Measurements from ENCODE around the gene CTCFL.
"Not testable (repeated sequence)": the region's sequence is repeated elsewhere in the genome, so short reads cannot be mapped to it uniquely, and the experiment has no call there.

CTCFL gene

GRCh38 chr20:57536771-57537724 is 12.1 kb upstream of the CTCFL start:
- no peak for DNase-seq (ENCODE audit: low read depth in 1 of 2, low spot score in 1 of 2)

- no peak for DNase-seq (ENCODE audit: low read depth in 1 of 2, low spot score in 1 of 2)
Observed at GRCh38 chr20:57536120-57536708, 11.3 kb upstream of the CTCFL start.

- DNase-seq (ENCODE audit: low read depth in 1 of 2, low spot score in 1 of 2): no peak
Observed at GRCh38 chr20:57535297-57535696, 10.4 kb upstream of the CTCFL start.

- DNase-seq (ENCODE audit: low read depth in 1 of 2, low spot score in 1 of 2): no peak
Observed at GRCh38 chr20:57532104-57532503, 7.2 kb upstream of the CTCFL start.

GRCh38 chr20:57530327-57530981 is 5.5 kb upstream of the CTCFL start:
- no peak for DNase-seq (ENCODE audit: low read depth in 1 of 2, low spot score in 1 of 2)

GRCh38 chr20:57529810-57530209 is 4.9 kb upstream of the CTCFL start:
- DNase-seq (ENCODE audit: low read depth in 1 of 2, low spot score in 1 of 2): no peak

- no peak for DNase-seq (ENCODE audit: low read depth in 1 of 2, low spot score in 1 of 2)
Observed at GRCh38 chr20:57529160-57529585, 4.2 kb upstream of the CTCFL start.

GRCh38 chr20:57528148-57528547 is 3.2 kb upstream of the CTCFL start:
- no peak for DNase-seq (ENCODE audit: low read depth in 1 of 2, low spot score in 1 of 2)

- no peak for DNase-seq (ENCODE audit: low read depth in 1 of 2, low spot score in 1 of 2)
Observed at GRCh38 chr20:57527728-57528127, 2.8 kb upstream of the CTCFL start.

GRCh38 chr20:57526885-57527460 is 2.0 kb upstream of the CTCFL start:
- DNase-seq (ENCODE audit: low read depth in 1 of 2, low spot score in 1 of 2): no peak

- no peak for DNase-seq (ENCODE audit: low read depth in 1 of 2, low spot score in 1 of 2)
Observed at GRCh38 chr20:57526087-57526884, 1.3 kb upstream of the CTCFL start.

- DNase-seq (ENCODE audit: low read depth in 1 of 2, low spot score in 1 of 2): no peak
Observed at GRCh38 chr20:57525328-57526086, 567 bp upstream of the CTCFL start.

- DNase-seq (ENCODE audit: low read depth in 1 of 2, low spot score in 1 of 2): no peak
Observed at GRCh38 chr20:57523782-57524181, 1.2 kb downstream of the CTCFL start.

GRCh38 chr20:57522380-57523140 is 2.4 kb downstream of the CTCFL start:
- DNase-seq (ENCODE audit: low read depth in 1 of 2, low spot score in 1 of 2): no peak

GRCh38 chr20:57517904-57518303 is 7.0 kb downstream of the CTCFL start:
- no peak for DNase-seq (ENCODE audit: low read depth in 1 of 2, low spot score in 1 of 2)

- DNase-seq (ENCODE audit: low read depth in 1 of 2, low spot score in 1 of 2): no peak
Observed at GRCh38 chr20:57514273-57514751, 10.6 kb downstream of the CTCFL start.

- DNase-seq (ENCODE audit: low read depth in 1 of 2, low spot score in 1 of 2): no peak
Observed at GRCh38 chr20:57513199-57513598, 11.7 kb downstream of the CTCFL start.

- DNase-seq (ENCODE audit: low read depth in 1 of 2, low spot score in 1 of 2): no peak
Observed at GRCh38 chr20:57512432-57512831, 12.5 kb downstream of the CTCFL start.

GRCh38 chr20:57511709-57512108 is 13.2 kb downstream of the CTCFL start:
- DNase-seq (ENCODE audit: low read depth in 1 of 2, low spot score in 1 of 2): not testable (repeated sequence)
